Suprapubic skin (tissue), 4 donors: ENCODE results near the gene FBXO17. TPM values are rescaled to one million over a fixed set of nuclear protein-coding genes. Genes with fewer than 3 reads are reported as not detected.

ENCODE experiments used
- DNase-seq, 2 donors: peaks; one replicate each; pipeline ENCODE4 v3.0.0-alpha.2; 2019; ENCODE audit warnings: low spot score in 2 of 2
- H3K27ac ChIP-seq: fragments of 200-600 bp; sonication (generic); one replicate; pipeline ENCODE4 v1.5.1; 2019
- H3K27me3 ChIP-seq: fragments of 200-600 bp; sonication (generic); one replicate; pipeline ENCODE4 v1.5.1; 2019
- H3K36me3 ChIP-seq: fragments of 200-600 bp; sonication (generic); one replicate; pipeline ENCODE4 v1.5.1; 2019
- H3K4me1 ChIP-seq: fragments of 200-600 bp; sonication (generic); one replicate; pipeline ENCODE4 v1.5.1; 2019
- H3K4me3 ChIP-seq: fragments of 200-600 bp; sonication (generic); one replicate; pipeline ENCODE4 v1.5.1; 2019; ENCODE audit warnings: mild to moderate bottlenecking
- H3K9me3 ChIP-seq: fragments of 200-600 bp; sonication (generic); one replicate; pipeline ENCODE4 v1.5.1; 2019
- CTCF ChIP-seq, 2 donors: fragments of 200-600 bp in 1 of 2; fragments of 450-650 bp in 1 of 2; sonication (generic) in 1 of 2; IDR thresholded peaks; one replicate each; pipeline ENCODE4 v1.5.1; 2016 to 2019; ENCODE audit warnings: antibody characterized with exemption in 2 of 2, mild to moderate bottlenecking in 1 of 2, moderate library complexity in 1 of 2
- EP300 ChIP-seq: sonication (generic); formaldehyde crosslinking; IDR thresholded peaks from one replicate; pipeline ENCODE4 v1.6.1; 2017; ENCODE audit warnings: antibody characterized with exemption
- POLR2A ChIP-seq, 2 donors: fragments of 450-650 bp; IDR thresholded peaks; one replicate each; pipeline ENCODE4 v1.6.1; 2017; ENCODE audit warnings: antibody characterized with exemption in 2 of 2, mild to moderate bottlenecking in 2 of 2, moderate library complexity in 2 of 2
- POLR2AphosphoS5 ChIP-seq, 3 donors: sonication (generic); formaldehyde crosslinking; IDR thresholded peaks; one replicate each; pipeline ENCODE4 v1.6.1; 2017; ENCODE audit warnings: antibody characterized with exemption in 3 of 3
- WGBS: methylation state at CpG from one replicate; pipeline ENCODE4 v1.1.5; 2018; 5-methylcytosine and 5-hydroxymethylcytosine counted together
- total RNA-seq, 4 donors: library from RNA; depleted of rRNA; stranded (reverse); fragments of >200 nt; gene quantifications; one replicate each; pipeline ENCODE4 v1.1.0, GENCODE V29; 2016

The FBXO17 gene
- total RNA-seq, 4 donors from 2014 or later = 11.3 to 35.1 (median 20.4) TPM

GRCh38 chr19:38892841-38893240 lies 82.7 kb downstream of the FBXO17 start:
- WGBS = 77% methylated on average over 5 of the region's 5 CpGs
- no peak for TF ChIP-seq EP300
- no peak for TF ChIP-seq CTCF (IDR thresholded peaks at IDR 0.05)
- TF ChIP-seq POLR2AphosphoS5 (IDR thresholded peaks at IDR 0.05) = no peak
- TF ChIP-seq POLR2A (IDR thresholded peaks at IDR 0.05) = no peak
- no peak overlapping the region for H3K27ac ChIP-seq
- H3K36me3 ChIP-seq = peaks cover 48% of the 10 kb centered on the region
- H3K27me3 ChIP-seq = no peaks in the 10 kb centered on the region
- no peak overlapping the region for H3K4me3 ChIP-seq
- DNase-seq = no peak
- peaks cover 16% of the 10 kb centered on the region for H3K4me1 ChIP-seq
- no peaks in the 10 kb centered on the region for H3K9me3 ChIP-seq

GRCh38 chr19:38891771-38892170 lies 83.8 kb downstream of the FBXO17 start:
- Histone ChIP-seq H3K36me3 (peaks cover 48% of the 10 kb centered on the region), H3K4me1 (peaks cover 9% of the 10 kb centered on the region), H3K27ac (no peak overlapping the region), H3K9me3 (no peaks in the 10 kb centered on the region), H3K27me3 (no peaks in the 10 kb centered on the region), H3K4me3 (no peak overlapping the region)
- WGBS = 82% methylated on average over 6 of the region's 6 CpGs
- TF ChIP-seq POLR2A (IDR thresholded peaks at IDR 0.05) (no peak), POLR2AphosphoS5 (IDR thresholded peaks at IDR 0.05) (no peak), CTCF (IDR thresholded peaks at IDR 0.05) (no peak)
- DNase-seq = no peak

Other genes with a start within 250 kb of the FBXO17 start
- 10 to 100 TPM in 3 of 4 donors, 1 to 10 TPM in 1; 8.0 to 31.3 (median 15.7) TPM for gene CAPN12, start 231.3 kb downstream of the FBXO17 start, total RNA-seq
- gene LGALS7, start 202.2 kb downstream of the FBXO17 start, total RNA-seq = 1,000 to 10,000 TPM in 1 of 4 donors, 100 to 1,000 TPM in 2, 10 to 100 TPM in 1; 51.3 to 1,491 (median 446) TPM
- 1,000 to 10,000 TPM; 1,712 to 6,564 (median 4,773) TPM for gene LGALS7B, start 186.5 kb downstream of the FBXO17 start, total RNA-seq
- 1 to 10 TPM in 3 of 4 donors, under 1 TPM in 1; 0.39 to 8.2 (median 1.6) TPM for gene LGALS4, start 162.8 kb downstream of the FBXO17 start, total RNA-seq
- gene ECH1, start 143.9 kb downstream of the FBXO17 start, total RNA-seq = 100 to 1,000 TPM in 1 of 4 donors, 10 to 100 TPM in 3; 77.6 to 250 (median 86.4) TPM
- gene HNRNPL, start 125.8 kb downstream of the FBXO17 start, total RNA-seq = 100 to 1,000 TPM; 178 to 227 (median 200) TPM
- gene RINL, start 97.5 kb downstream of the FBXO17 start, total RNA-seq = 10 to 100 TPM in 2 of 4 donors, 1 to 10 TPM in 2; 5.1 to 17.2 (median 9.2) TPM
- 100 to 1,000 TPM in 1 of 4 donors, 10 to 100 TPM in 3; 90.4 to 100 (median 96.2) TPM for gene SIRT2, start 76.1 kb downstream of the FBXO17 start, total RNA-seq
- 10 to 100 TPM; 18.1 to 25.4 (median 21.1) TPM for gene NFKBIB, start 75.8 kb downstream of the FBXO17 start, total RNA-seq
- 1 to 10 TPM in 2 of 4 donors, under 1 TPM in 1, not detected in 1; 0.85 to 3.1 (median 1.3) TPM for gene CCER2, start 63.6 kb downstream of the FBXO17 start, total RNA-seq
- gene SARS2, start 45.0 kb downstream of the FBXO17 start, total RNA-seq = 10 to 100 TPM; 18.5 to 36.4 (median 29.2) TPM
- 10 to 100 TPM; 19.0 to 40.5 (median 35.2) TPM for gene MRPS12, start 44.8 kb downstream of the FBXO17 start, total RNA-seq
- 10 to 100 TPM; 12.0 to 37.9 (median 26.1) TPM for gene FBXO27, start 56.8 kb upstream of the FBXO17 start, total RNA-seq
- gene ACP7, start 108.6 kb upstream of the FBXO17 start, total RNA-seq = 10 to 100 TPM; 15.0 to 24.1 (median 18.0) TPM
- 10 to 100 TPM; 20.7 to 25.3 (median 23.6) TPM for gene PAK4, start 150.0 kb upstream of the FBXO17 start, total RNA-seq
- gene NCCRP1, start 221.2 kb upstream of the FBXO17 start, total RNA-seq = 100 to 1,000 TPM in 3 of 4 donors, 10 to 100 TPM in 1; 32.7 to 420 (median 277) TPM
- gene SYCN, start 228.5 kb upstream of the FBXO17 start, total RNA-seq = not detected